Stimulated activated CD8-positive, alpha-beta memory T cell treated with anti-CD3 and anti-CD28 coated beads, Interleukin-7, amount 100 ng/mL, for 48 hours (primary cell): ENCODE results near the gene DCAF12L2.
"Not testable (repeated sequence)": the region's sequence is repeated elsewhere in the genome, so short reads cannot be mapped to it uniquely, and the experiment has no call there.

Experiments used
- DNase-seq, 2 donors: peaks; one replicate each; pipeline ENCODE4 v3.0.0-alpha.2; 2020; ENCODE audit warnings: low read depth in 1 of 2; ENCODE audit errors: extremely low read depth in 1 of 2

DCAF12L2 gene

GRCh38 chrX:126165721-126166461 is at the start of gene DCAF12L2:
Gene DCAF12L2, minus strand, starts transcription at chrX:126166289. Its CDS starts 365 bp downstream, at chrX:126165924.
- DNase-seq = no peak

- not testable (repeated sequence) for DNase-seq
These were observed 24.8 kb upstream of the DCAF12L2 start for GRCh38 chrX:126190888-126191287.

GRCh38 chrX:126177133-126177840 is 11.2 kb upstream of the DCAF12L2 start:
- no peak for DNase-seq

GRCh38 chrX:126170720-126171119 is 4.6 kb upstream of the DCAF12L2 start:
- no peak for DNase-seq

- DNase-seq = no peak
These were observed 1.5 kb upstream of the DCAF12L2 start for GRCh38 chrX:126167560-126167959.

GRCh38 chrX:126165401-126165720 is 728 bp downstream of the DCAF12L2 start:
- no peak for DNase-seq

- DNase-seq = no peak
These were observed 1.2 kb downstream of the DCAF12L2 start for GRCh38 chrX:126164689-126165400.

- DNase-seq = no peak
These were observed 1.9 kb downstream of the DCAF12L2 start for GRCh38 chrX:126164226-126164625.

- DNase-seq = no peak
These were observed 25.1 kb downstream of the DCAF12L2 start for GRCh38 chrX:126141014-126141413.

GRCh38 chrX:126137899-126138298 is 28.2 kb downstream of the DCAF12L2 start:
- DNase-seq = no peak

GRCh38 chrX:126124721-126125120 is 41.4 kb downstream of the DCAF12L2 start:
- DNase-seq = no peak
